Measurements from ENCODE around the gene TFR2. TPM values are rescaled to one million over a fixed set of nuclear protein-coding genes. Genes with fewer than 3 reads are reported as not detected.

Gene TFR2
- total RNA-seq, 4 donors from 2014 or later = 1.3 to 3.4 (median 1.6) TPM

GRCh38 chr7:100584054-100584682, 57.2 kb downstream of the TFR2 start:
- intact Hi-C loops (cut with DNase I; ENCODE audit: low total_unique reads) = no loop called here
- DNase-seq (ENCODE audit: low spot score in 2 of 2) = no peak
- TF ChIP-seq, protein P1, sequence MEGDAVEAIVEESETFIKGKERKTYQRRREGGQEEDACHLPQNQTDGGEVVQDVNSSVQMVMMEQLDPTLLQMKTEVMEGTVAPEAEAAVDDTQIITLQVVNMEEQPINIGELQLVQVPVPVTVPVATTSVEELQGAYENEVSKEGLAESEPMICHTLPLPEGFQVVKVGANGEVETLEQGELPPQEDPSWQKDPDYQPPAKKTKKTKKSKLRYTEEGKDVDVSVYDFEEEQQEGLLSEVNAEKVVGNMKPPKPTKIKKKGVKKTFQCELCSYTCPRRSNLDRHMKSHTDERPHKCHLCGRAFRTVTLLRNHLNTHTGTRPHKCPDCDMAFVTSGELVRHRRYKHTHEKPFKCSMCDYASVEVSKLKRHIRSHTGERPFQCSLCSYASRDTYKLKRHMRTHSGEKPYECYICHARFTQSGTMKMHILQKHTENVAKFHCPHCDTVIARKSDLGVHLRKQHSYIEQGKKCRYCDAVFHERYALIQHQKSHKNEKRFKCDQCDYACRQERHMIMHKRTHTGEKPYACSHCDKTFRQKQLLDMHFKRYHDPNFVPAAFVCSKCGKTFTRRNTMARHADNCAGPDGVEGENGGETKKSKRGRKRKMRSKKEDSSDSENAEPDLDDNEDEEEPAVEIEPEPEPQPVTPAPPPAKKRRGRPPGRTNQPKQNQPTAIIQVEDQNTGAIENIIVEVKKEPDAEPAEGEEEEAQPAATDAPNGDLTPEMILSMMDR (IDR thresholded peaks at IDR 0.05) = no peak
- no peak for TF ChIP-seq POLR2A (IDR thresholded peaks at IDR 0.05)
- WGBS, 2 donors = 32 to 46% methylated on average over 15 of the region's 15 CpGs
- no peak overlapping the region for H3K4me3 ChIP-seq (ENCODE audit: low read depth, poor library complexity, severe bottlenecking)

DNA sequence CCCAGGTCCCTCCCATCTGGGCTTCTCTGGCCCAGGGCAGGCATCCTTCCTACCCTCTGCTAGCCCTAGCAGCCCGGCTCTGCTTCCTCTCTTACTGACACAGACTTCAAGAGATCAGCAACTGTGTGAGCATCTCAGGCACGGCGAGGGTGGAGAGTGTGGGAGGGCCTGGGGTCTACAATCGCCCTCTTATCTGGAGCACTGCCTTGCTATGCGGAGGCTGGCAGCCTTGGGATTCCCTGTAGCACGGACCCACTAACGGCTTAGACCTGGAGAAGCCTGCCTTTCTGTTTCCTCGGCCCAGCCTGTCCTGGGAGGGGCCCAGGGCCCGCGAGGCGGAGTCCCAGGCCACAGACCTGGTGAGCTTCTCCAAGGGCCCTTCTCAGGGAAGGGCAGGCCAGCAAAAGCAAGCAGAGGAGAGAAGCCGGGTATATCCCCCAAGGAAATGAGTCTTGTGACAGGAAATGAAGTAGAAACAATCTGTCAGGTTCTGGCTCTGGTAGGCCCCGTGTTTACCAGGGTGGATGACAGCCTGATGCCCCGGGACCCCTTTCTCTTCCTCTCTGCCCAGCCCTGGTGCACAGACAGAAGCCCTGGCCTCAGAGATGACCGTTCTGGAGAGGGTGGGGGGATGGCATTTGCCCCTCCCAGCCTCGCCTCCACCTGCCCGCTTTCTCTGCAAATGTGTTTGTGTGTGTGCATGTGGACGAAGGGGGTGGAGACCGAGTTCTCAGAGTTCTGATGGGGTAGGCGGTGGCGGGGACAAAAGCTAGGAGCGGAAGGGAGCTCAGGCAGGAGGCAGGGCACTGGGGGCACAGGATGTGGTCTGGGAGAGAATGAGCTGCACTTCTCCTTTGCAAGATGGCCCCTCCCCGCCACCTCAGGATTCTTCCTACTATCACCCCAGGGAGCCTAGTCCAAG, 58.0 kb downstream of the TFR2 start:
- WGBS, 2 donors = 47 to 55% methylated on average over 16 to 23 of the region's 23 CpGs
- TF ChIP-seq POLR2A (IDR thresholded peaks at IDR 0.05) = no peak
- TF ChIP-seq, protein P1 (IDR thresholded peaks at IDR 0.05) = no peak
- peak; percentile 66 to 92 for DNase-seq (ENCODE audit: low spot score in 2 of 2)
- no peak overlapping the region for H3K4me3 ChIP-seq (ENCODE audit: low read depth, poor library complexity, severe bottlenecking)
- intact Hi-C loops (cut with DNase I; ENCODE audit: low total_unique reads) = no loop called here

- WGBS, 2 donors = 71 to 74% methylated on average over 11 of the region's 11 CpGs
Measured at GRCh38 chr7:100582650-100583049, 58.7 kb downstream of the TFR2 start.

DNA sequence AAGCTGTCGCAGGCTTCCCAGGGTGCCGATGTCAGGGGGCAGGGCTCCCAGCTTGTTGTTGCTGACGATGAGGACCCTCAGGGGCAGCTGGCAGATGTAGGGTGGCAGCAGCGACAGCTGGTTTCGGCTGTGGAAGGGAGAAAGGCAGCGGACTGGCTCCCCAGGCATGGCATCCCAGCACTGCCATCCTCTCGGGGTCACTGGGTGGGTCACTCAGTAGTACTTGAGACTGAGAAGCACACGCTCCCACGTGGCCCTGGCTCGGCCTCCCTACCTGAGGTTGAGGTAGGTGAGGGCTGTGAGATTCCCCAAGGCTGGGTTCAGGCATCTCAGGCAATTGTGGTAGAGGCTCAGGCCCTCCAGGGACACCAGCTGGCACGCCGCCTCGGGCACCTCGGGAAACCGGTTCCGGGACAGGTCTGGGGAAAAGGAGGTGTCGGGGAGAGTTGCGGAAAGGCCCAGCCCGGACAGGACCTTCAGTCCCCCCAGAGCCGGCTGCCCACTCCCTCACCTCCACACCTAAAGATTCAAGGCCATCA, 59.2 kb downstream of the TFR2 start:
- DNase-seq (ENCODE audit: low spot score in 2 of 2) = no peak
- no peak overlapping the region for H3K4me3 ChIP-seq (ENCODE audit: low read depth, poor library complexity, severe bottlenecking)
- WGBS, 2 donors = 74 to 80% methylated on average over 12 to 17 of the region's 20 CpGs

More at GRCh38 chr7:100582650-100583049, 58.7 kb downstream of the TFR2 start:
- intact Hi-C loops (cut with DNase I; ENCODE audit: low total_unique reads) = no loop called here
- H3K4me3 ChIP-seq (ENCODE audit: low read depth, poor library complexity, severe bottlenecking) = no peak overlapping the region
- no peak for DNase-seq (ENCODE audit: low spot score in 2 of 2)
- no peak for TF ChIP-seq POLR2A (IDR thresholded peaks at IDR 0.05)
- TF ChIP-seq, protein P1 (IDR thresholded peaks at IDR 0.05) = no peak

DNA sequence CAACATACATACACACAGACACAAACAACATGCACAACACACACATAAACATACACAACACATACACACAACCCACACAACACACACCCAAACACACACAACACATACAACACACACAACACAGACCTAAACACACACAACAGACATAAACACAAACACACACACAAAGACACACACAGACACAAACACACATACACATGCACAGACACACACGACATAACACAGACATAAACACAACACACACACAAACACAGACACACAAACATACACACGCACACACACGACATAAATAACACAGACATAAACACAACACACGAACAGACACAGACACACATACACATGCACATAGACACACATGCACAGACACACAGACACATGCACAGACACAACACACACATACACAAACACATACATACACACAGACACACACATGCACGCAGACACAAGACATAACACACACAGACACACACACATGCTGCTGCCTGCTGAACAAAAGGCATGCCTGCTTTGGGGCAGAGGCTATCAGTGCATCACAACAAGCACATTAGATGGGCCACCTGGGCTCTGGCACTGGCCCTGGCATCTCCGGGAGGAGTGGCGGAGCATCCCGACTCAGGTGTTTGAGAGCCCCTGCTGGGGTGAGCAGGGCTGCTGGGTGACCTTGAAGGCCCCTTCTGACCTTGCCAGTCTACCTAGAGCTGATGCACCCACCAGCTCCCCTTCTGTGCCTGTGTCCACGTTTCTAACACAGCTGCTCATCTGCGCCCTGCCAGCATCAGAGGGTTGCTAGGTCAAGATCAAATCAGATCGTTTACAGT, 60.7 kb downstream of the TFR2 start:
- H3K4me3 ChIP-seq (ENCODE audit: low read depth, poor library complexity, severe bottlenecking) = no peak overlapping the region
- 87 to 91% methylated on average over 11 of the region's 11 CpGs for whole genome bisulfite sequencing, 2 donors
- no peak for TF ChIP-seq POLR2A (IDR thresholded peaks at IDR 0.05)
- TF ChIP-seq, protein P1 (IDR thresholded peaks at IDR 0.05) = no peak
- intact Hi-C loops (cut with DNase I; ENCODE audit: low total_unique reads) = no loop called here
- DNase-seq (ENCODE audit: low spot score in 2 of 2) = no peak

More for the DNA sequence above, 59.2 kb downstream of the TFR2 start:
- TF ChIP-seq, protein P1 (IDR thresholded peaks at IDR 0.05) = no peak
- no peak for TF ChIP-seq POLR2A (IDR thresholded peaks at IDR 0.05)
- intact Hi-C loops (cut with DNase I; ENCODE audit: low total_unique reads) = no loop called here

All from lower leg skin (tissue), 4 donors.